HepG2 (cell line): ENCODE results near the gene RRP12. TPM values are rescaled to one million over a fixed set of nuclear protein-coding genes. Genes with fewer than 3 reads are reported as not detected.

Source experiments
- BRF2 ChIP-seq: sonication (generic); formaldehyde crosslinking; IDR thresholded peaks from 2 replicates; pipeline ENCODE4 v1.8.1; 2022; ENCODE audit warnings: mild to moderate bottlenecking, missing genetic modification reagents
- FIP1L1 ChIP-seq: fragments of 200-400 bp; formaldehyde crosslinking; IDR thresholded peaks from 2 replicates; pipeline ENCODE4 v1.6.1; 2018; ENCODE audit warnings: low read depth, mild to moderate bottlenecking, low read length, moderate library complexity, borderline replicate concordance; ENCODE audit not compliant: insufficient read depth
- KLF9 ChIP-seq: IDR thresholded peaks from 2 replicates; pipeline ENCODE4 v1.6.1; 2016; ENCODE audit warnings: low read depth
- MLX ChIP-seq: IDR thresholded peaks from 2 replicates; pipeline ENCODE4 v1.6.1; 2016
- NFAT5 ChIP-seq: sonication (generic); formaldehyde crosslinking; IDR thresholded peaks from 2 replicates; pipeline ENCODE4 v1.4.0; 2020; ENCODE audit warnings: missing genetic modification reagents
- NR0B2 ChIP-seq: sonication (generic); formaldehyde crosslinking; IDR thresholded peaks from 2 replicates; pipeline ENCODE4 v1.4.0; 2020; ENCODE audit warnings: mild to moderate bottlenecking, missing genetic modification reagents
- NRL ChIP-seq: sonication (generic); formaldehyde crosslinking; IDR thresholded peaks from 2 replicates; pipeline ENCODE4 v1.5.0; 2020; ENCODE audit warnings: missing genetic modification reagents, mild to moderate bottlenecking, moderate library complexity, borderline replicate concordance
- POGZ ChIP-seq: sonication (generic); formaldehyde crosslinking; IDR thresholded peaks from 2 replicates; pipeline ENCODE4 v1.4.0; 2020; ENCODE audit warnings: mild to moderate bottlenecking, missing genetic modification reagents
- ZNF180 ChIP-seq: sonication (generic); formaldehyde crosslinking; IDR thresholded peaks from 2 replicates; pipeline ENCODE4 v1.4.0; 2020; ENCODE audit warnings: low read depth, missing genetic modification reagents, borderline replicate concordance
- ZNF646 ChIP-seq: sonication (generic); formaldehyde crosslinking; IDR thresholded peaks from 2 replicates; pipeline ENCODE4 v1.9.0; 2021; ENCODE audit warnings: mild to moderate bottlenecking, missing genetic modification reagents
- ZXDC ChIP-seq: sonication (generic); formaldehyde crosslinking; IDR thresholded peaks from 2 replicates; pipeline ENCODE4 v1.5.0; 2020; ENCODE audit warnings: mild to moderate bottlenecking, missing genetic modification reagents
- polyA plus RNA-seq, 8 experiments: library from polyadenylated mRNA; depleted of rRNA in 3 of 8; stranded (reverse) in 7 of 8; unstranded in 1 of 8; fragments of >200 nt; fragmentation: Illumina TruSeq in 4 of 8; extraction: Trizol in 4 of 8; gene quantifications; 2 replicates each; pipeline versions ENCODE4 v1.2.1 to v1.2.3, GENCODE V29; 2011 to 2016; ENCODE audit warnings: low read depth in 4 of 8, missing spikeins in 1 of 8, mixed read lengths in 1 of 8; ENCODE audit not compliant: insufficient read depth in 1 of 8
- total RNA-seq, 5 experiments: library from RNA; depleted of rRNA; stranded (reverse); fragments of >200 nt; fragmentation: Illumina TruSeq; extraction: Trizol; gene quantifications; 2 replicates each; pipeline ENCODE4 v1.2.3, GENCODE V29; 2016; ENCODE audit warnings: low read depth in 1 of 5

RRP12 gene
- total and polyA plus RNA-seq, 2 of the 13 experiments (the other 11 are each of a cell fraction or from before 2014, with no cell fraction given), result 13.2 to 39.4 TPM

- TF ChIP-seq ZNF180 (CRISPR knock-in tag), result no peak
- TF ChIP-seq NR0B2 (CRISPR knock-in tag), result no peak
- no peak for TF ChIP-seq MLX (CRISPR knock-in tag)
- TF ChIP-seq POGZ (CRISPR knock-in tag), result no peak
- TF ChIP-seq FIP1L1, result no peak
- no peak for TF ChIP-seq NRL (CRISPR knock-in tag)
- TF ChIP-seq KLF9, result no peak
- no peak for TF ChIP-seq ZNF646 (CRISPR knock-in tag)
- TF ChIP-seq BRF2 (CRISPR knock-in tag), result no peak
- no peak for TF ChIP-seq ZXDC (CRISPR knock-in tag)
- TF ChIP-seq NFAT5 (CRISPR knock-in tag), result no peak
These were observed 26.5 kb upstream of the RRP12 start (continued) for GRCh38 chr10:97427571-97428179.
